Measurements from ENCODE around the gene DDX20.
"Not testable (repeated sequence)": the region's sequence is repeated elsewhere in the genome, so short reads cannot be mapped to it uniquely, and the experiment has no call there.

The DDX20 gene

DNA sequence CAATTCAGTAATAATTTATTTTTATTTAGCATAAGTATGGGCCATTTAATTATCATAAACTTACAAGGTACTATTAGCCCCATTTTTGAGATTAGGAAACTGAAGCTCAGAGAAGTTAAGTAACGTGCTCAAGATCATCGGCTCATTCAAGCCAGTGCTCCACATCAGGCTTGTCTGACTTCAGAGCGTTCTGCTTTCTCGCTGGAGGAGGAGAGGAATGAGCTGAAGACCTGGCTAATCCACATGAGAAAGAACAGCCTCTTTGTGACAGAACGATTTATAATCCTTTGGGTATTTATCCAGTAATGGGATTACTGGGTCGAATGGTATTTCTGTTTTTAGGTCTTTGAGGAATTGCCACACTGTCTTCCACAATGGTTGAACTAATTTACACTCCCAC, 39.7 kb downstream of the DDX20 start:
- no peak for DNase-seq

DNA sequence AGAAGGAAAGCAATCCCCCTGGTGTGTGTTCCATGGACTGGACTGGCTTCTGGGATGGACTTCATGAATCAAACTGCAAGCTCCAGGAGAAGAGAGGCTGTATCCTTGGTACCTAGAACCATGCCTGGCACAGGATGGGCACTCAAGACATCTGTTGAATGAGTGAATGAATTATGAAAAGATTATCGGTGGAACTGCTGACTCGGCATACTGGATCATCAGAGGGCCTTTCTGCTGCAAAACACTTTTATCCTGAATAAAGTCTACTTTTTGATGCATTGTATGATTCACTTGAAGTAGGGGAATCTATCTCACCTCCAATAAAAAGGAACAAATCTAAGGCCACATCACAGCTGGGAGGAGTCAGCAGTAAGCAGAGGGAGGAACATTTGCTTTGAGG, 42.9 kb downstream of the DDX20 start:
- DNase-seq: no peak

DNA sequence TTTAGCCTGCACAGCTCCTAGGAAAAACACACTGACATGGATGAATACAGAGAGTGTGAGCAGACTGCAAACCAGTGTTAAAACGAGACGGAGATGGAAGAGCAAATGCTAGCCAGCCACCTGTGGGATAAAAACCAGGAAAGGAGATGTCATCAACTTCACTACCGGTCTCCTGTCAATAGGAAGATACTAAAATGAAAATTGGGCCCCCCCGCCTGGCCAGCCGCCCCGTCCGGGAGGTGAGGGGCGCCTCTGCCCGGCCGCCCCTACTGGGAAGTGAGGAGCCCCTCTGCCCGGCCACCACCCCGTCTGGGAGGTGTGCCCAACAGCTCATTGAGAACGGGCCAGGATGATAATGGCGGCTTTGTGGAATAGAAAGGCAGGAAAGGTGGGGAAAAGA, 44.0 kb downstream of the DDX20 start:
- not testable (repeated sequence) for DNase-seq

DNA sequence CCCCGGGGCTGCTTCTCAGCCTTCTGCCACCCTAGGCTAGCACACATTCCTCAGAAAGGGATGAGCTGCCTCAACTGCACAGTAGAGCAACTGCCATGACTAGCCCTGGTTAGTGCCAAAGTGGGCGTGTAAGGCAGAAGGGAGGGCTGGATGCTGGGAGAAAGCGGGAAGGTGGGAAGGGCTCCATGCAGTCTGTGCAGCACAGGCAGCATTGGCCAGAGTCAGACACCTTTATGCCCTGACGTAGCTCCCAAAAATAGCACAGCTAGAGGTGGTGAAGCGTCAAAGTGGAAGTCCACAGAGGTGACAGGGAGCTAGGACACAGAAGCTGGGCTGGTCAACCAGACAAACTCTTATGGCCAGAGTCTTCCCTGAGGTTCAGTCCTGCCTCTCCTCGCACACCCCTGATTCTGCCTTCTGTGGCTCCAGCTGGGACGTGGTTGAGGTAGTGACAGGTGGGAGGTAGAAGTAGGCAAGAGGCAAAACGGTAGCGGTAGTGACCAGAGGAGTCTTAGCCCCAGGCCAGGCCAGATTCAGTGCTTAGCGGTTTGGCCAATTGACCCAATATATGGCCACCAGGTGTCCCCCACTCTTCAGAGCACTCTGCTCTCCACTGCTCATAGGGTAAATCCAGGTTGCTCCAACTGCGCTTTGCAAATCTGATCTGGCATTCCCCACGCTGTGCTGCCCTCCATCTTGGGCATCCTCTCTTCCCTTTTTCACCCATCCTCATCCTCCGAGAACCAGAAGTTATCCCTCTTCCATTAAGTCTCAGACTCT, 45.6 kb downstream of the DDX20 start:
- DNase-seq: no peak

DNA sequence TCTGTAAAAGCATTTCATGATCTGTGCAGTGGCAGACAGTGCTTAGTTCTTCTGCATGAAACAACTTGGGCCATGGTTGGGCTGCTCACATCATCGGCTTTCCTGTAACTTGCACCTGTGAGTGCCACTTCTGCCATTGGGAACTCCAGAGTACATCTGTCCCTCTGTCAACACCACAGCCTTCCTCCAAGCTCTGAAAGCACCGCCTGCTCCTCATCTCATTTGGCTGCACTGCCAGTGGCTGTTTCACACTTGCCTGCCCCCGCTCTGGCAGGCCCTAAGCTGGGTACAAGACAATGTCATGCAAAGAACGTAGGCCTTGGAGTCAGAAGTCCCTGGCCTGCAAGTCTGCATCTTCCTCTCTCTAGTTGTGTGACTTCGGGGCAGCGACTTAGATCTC, 46.4 kb downstream of the DDX20 start:
- no peak for DNase-seq

GRCh38 chr1:111802984-111803383, 47.3 kb downstream of the DDX20 start:
- no peak for DNase-seq

GRCh38 chr1:111803951-111804350, 48.2 kb downstream of the DDX20 start:
- no peak for DNase-seq

- peak; percentile 24 for DNase-seq
Measured at GRCh38 chr1:111804776-111805175, 49.1 kb downstream of the DDX20 start.

- DNase-seq: no peak
Measured at GRCh38 chr1:111805251-111805650, 49.5 kb downstream of the DDX20 start.

GRCh38 chr1:111811891-111812290, 56.2 kb downstream of the DDX20 start:
- DNase-seq: no peak

- no peak for DNase-seq
Measured at GRCh38 chr1:111812306-111812705, 56.6 kb downstream of the DDX20 start.

GRCh38 chr1:111813440-111814304, 58.0 kb downstream of the DDX20 start:
- no peak for DNase-seq

GRCh38 chr1:111814305-111814628, 58.6 kb downstream of the DDX20 start:
- no peak for DNase-seq

DNA sequence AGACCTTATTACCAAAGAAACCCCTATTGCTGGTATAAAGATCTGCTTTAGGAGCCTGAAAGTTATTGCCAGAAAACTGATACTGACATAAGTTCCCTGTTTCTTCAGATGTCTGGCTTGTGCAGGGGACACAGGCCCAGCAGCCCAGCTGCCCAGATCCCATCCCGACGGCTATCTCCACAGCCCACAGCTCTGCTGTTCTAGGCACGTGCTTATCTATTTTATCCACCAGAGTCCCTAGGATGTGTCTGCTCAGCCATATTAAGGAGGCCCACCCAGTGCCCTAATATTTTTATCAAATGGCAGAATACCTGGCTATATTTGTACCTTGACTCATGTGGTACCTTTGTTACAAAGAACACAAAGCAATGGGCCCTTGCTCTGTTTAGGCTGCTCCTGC, 58.9 kb downstream of the DDX20 start:
- DNase-seq: no peak
